Panc1 (cell line): Measurements from ENCODE around the gene MAST3. TPM values are rescaled to one million over a fixed set of nuclear protein-coding genes. Genes with fewer than 3 reads are reported as not detected.

ENCODE experiments used
- ATAC-seq: fragments of 200-7000 bp; cut with Tn5 transposase; 2 replicates; pipeline ENCODE4 v1.9.1; 2020; ENCODE audit warnings: mild to moderate bottlenecking, moderate library complexity
- BruUV-seq: library from RNA; stranded (reverse); fragments of 400-500 nt; replicated peaks from 2 replicates; lab custom pipeline; 2021; lab: Mats Ljungman, UMichigan
- CTCF ChIA-PET: fragments of 300-600 bp; sonication (Branson Sonifier 250); formaldehyde crosslinking; loops from one replicate; lab custom pipeline; 2022; ENCODE audit warnings: antibody characterized with exemption; lab: Charles Lee
- POLR2A ChIA-PET: fragments of 300-600 bp; sonication (Branson Sonifier 250); formaldehyde crosslinking; loops from one replicate; lab custom pipeline; 2022; ENCODE audit warnings: antibody characterized with exemption; lab: Charles Lee
- DNase-seq: peaks from one replicate; pipeline ENCODE4 v3.0.0-alpha.2; 2010; ENCODE audit warnings: low read depth, low spot score
- H3K27ac ChIP-seq: 2 replicates; pipeline ENCODE4 v1.5.1; 2011; ENCODE audit warnings: mild to moderate bottlenecking, low read length, inconsistent platforms
- H3K27me3 ChIP-seq: fragments of 200-500 bp; sonication (Bioruptor generic); 2 replicates; pipeline ENCODE4 v1.6.0; 2014; ENCODE audit warnings: low read length, inconsistent platforms; ENCODE audit not compliant: control insufficient read depth, insufficient read depth
- H3K36me3 ChIP-seq: fragments of 200-500 bp; sonication (Bioruptor generic); 2 replicates; pipeline ENCODE4 v1.5.1; 2014; ENCODE audit warnings: inconsistent platforms, mild to moderate bottlenecking, low read length, moderate library complexity; ENCODE audit not compliant: control insufficient read depth, insufficient read depth
- H3K4me1 ChIP-seq: 2 replicates; pipeline ENCODE4 v1.5.1; 2011; ENCODE audit warnings: inconsistent platforms, mild to moderate bottlenecking, low read length, moderate library complexity; ENCODE audit not compliant: control insufficient read depth, insufficient read depth
- H3K4me3 ChIP-seq, 2 experiments: 2 replicates each; pipeline ENCODE4 v1.5.1; 2011 to 2012; ENCODE audit warnings: low read depth in 2 of 2, low read length in 2 of 2, mild to moderate bottlenecking in 2 of 2, inconsistent platforms in 1 of 2, moderate library complexity in 1 of 2
- H3K9me3 ChIP-seq: fragments of 200-500 bp; sonication (Bioruptor generic); 2 replicates; pipeline ENCODE4 v1.5.1; 2014; ENCODE audit warnings: low read depth, mild to moderate bottlenecking, inconsistent platforms, low read length, moderate library complexity; ENCODE audit not compliant: control insufficient read depth, insufficient read depth
- POLR2AphosphoS5 ChIP-seq: IDR thresholded peaks from 2 replicates; pipeline ENCODE4 v1.6.1; 2012; ENCODE audit warnings: mild to moderate bottlenecking, low read depth, low read length, moderate library complexity
- SIN3A ChIP-seq: IDR thresholded peaks from 2 replicates; pipeline ENCODE4 v1.6.1; 2012; ENCODE audit warnings: low read depth, mild to moderate bottlenecking, low read length, moderate library complexity, borderline replicate concordance; ENCODE audit not compliant: insufficient read depth
- TCF7L2 ChIP-seq: IDR thresholded peaks from 2 replicates; pipeline ENCODE4 v1.6.1; 2011; ENCODE audit warnings: mild to moderate bottlenecking, low read depth, low read length, inconsistent platforms
- in situ Hi-C: cut with HindIII; loops from 2 replicates; pipeline ENCODE4 v1.10.0; 2016; ENCODE audit warnings: low sequenced_read_pairs, low pct_unique_long_range_greater_than_20kb
- intact Hi-C: fragments of 100-400 bp; cut with micrococcal nuclease; formaldehyde crosslinking; loops from one replicate; pipeline ENCODE4 v1.10.0; 2022; ENCODE audit not compliant: unreplicated experiment
- total RNA-seq: library from RNA; stranded (reverse); gene quantifications from one replicate; pipeline ENCODE4 v1.2.1, GENCODE V29; 2021; ENCODE audit not compliant: unreplicated experiment
- TF ChIP-seq, protein P1 (sequence below): fragments of 450-650 bp; IDR thresholded peaks from 2 replicates; pipeline ENCODE4 v1.5.1; 2017; ENCODE audit warnings: mild to moderate bottlenecking
- TF ChIP-seq, protein P2 (sequence below), 2 experiments: IDR thresholded peaks; 2 replicates each; pipeline ENCODE4 v1.6.1; 2011 to 2012; ENCODE audit warnings: low read depth in 2 of 2, control low read depth in 1 of 2, low read length in 1 of 2, mild to moderate bottlenecking in 1 of 2, moderate library complexity in 1 of 2; ENCODE audit not compliant: insufficient read depth in 1 of 2

Gene MAST3
- total RNA-seq, 1 experiment from 2014 or later, result 13.1 TPM

DNA sequence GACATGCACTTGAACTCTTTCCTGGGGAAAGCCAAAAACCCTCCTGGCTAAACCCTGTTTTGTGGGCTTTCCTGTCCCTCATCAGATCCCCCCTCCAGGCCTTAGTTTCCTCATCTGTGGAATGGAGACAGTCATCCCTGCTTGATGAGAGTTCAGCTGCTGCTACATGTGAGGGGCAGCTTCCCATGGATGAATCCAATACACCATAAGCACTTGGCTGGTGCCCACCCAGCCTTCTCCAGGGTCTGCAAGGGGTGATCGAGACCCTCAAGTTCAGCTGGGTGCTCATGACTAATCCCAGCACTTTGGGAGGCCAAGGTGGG, 32.4 kb upstream of the MAST3 start:
- Histone ChIP-seq H3K27ac (no peak overlapping the region), H3K9me3 (no peaks in the 10 kb centered on the region), H3K36me3 (no peaks in the 10 kb centered on the region), H3K4me3 (no peak overlapping the region), H3K4me1 (no peaks in the 10 kb centered on the region), H3K27me3 (no peaks in the 10 kb centered on the region)
- CTCF ChIA-PET, result no interaction called here
- BruUV-seq, result no TSS peak
- intact Hi-C loops (no loop called here), in situ Hi-C loops (no loop called here)
- DNase-seq (no peak), ATAC-seq (no peak)
- POLR2A ChIA-PET, result no interaction called here
- TF ChIP-seq POLR2AphosphoS5 (no peak), TCF7L2 (no peak), SIN3A (no peak)
- TF ChIP-seq, protein P1, sequence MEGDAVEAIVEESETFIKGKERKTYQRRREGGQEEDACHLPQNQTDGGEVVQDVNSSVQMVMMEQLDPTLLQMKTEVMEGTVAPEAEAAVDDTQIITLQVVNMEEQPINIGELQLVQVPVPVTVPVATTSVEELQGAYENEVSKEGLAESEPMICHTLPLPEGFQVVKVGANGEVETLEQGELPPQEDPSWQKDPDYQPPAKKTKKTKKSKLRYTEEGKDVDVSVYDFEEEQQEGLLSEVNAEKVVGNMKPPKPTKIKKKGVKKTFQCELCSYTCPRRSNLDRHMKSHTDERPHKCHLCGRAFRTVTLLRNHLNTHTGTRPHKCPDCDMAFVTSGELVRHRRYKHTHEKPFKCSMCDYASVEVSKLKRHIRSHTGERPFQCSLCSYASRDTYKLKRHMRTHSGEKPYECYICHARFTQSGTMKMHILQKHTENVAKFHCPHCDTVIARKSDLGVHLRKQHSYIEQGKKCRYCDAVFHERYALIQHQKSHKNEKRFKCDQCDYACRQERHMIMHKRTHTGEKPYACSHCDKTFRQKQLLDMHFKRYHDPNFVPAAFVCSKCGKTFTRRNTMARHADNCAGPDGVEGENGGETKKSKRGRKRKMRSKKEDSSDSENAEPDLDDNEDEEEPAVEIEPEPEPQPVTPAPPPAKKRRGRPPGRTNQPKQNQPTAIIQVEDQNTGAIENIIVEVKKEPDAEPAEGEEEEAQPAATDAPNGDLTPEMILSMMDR, result no peak
- TF ChIP-seq, protein P2, sequence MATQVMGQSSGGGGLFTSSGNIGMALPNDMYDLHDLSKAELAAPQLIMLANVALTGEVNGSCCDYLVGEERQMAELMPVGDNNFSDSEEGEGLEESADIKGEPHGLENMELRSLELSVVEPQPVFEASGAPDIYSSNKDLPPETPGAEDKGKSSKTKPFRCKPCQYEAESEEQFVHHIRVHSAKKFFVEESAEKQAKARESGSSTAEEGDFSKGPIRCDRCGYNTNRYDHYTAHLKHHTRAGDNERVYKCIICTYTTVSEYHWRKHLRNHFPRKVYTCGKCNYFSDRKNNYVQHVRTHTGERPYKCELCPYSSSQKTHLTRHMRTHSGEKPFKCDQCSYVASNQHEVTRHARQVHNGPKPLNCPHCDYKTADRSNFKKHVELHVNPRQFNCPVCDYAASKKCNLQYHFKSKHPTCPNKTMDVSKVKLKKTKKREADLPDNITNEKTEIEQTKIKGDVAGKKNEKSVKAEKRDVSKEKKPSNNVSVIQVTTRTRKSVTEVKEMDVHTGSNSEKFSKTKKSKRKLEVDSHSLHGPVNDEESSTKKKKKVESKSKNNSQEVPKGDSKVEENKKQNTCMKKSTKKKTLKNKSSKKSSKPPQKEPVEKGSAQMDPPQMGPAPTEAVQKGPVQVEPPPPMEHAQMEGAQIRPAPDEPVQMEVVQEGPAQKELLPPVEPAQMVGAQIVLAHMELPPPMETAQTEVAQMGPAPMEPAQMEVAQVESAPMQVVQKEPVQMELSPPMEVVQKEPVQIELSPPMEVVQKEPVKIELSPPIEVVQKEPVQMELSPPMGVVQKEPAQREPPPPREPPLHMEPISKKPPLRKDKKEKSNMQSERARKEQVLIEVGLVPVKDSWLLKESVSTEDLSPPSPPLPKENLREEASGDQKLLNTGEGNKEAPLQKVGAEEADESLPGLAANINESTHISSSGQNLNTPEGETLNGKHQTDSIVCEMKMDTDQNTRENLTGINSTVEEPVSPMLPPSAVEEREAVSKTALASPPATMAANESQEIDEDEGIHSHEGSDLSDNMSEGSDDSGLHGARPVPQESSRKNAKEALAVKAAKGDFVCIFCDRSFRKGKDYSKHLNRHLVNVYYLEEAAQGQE (IDR thresholded peaks at IDR 0.05; ENCODE audit: insufficient read depth in 1 of 2, low read depth in 2 of 2, low read length in 1 of 2), result no peak

DNA sequence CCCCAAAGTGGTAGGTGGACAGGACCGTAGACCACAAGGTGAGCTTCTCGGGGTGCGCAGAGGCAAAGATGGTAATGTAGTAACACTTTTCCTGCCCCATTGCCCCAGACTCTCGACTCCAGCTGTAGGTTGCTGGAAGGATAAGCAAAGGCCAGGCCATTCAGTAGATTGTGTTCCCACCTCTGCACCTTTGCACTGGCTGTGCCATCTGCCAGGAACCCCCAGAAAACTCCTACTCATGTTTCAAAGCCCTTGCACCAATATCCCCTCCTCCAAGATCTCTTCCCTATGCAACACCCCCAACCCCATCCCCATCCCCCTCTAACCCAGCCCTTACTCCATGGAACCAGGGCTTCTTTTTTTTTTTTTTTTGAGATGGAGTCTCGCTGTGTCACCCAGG, 29.2 kb upstream of the MAST3 start:
- H3K36me3 ChIP-seq, result no peaks in the 10 kb centered on the region
- H3K4me3 ChIP-seq, result no peak overlapping the region
- intact Hi-C loops (no loop called here), in situ Hi-C loops (no loop called here)
- H3K27ac ChIP-seq, result no peak overlapping the region
- no peak for ATAC-seq
- H3K4me1 ChIP-seq, result no peaks in the 10 kb centered on the region
- H3K9me3 ChIP-seq, result no peaks in the 10 kb centered on the region
- POLR2A ChIA-PET, result no interaction called here
- CTCF ChIA-PET, result no interaction called here
- DNase-seq, result no peak
- no TSS peak for BruUV-seq
- no peaks in the 10 kb centered on the region for H3K27me3 ChIP-seq
- TF ChIP-seq, protein P1, result no peak
- TF ChIP-seq SIN3A, result no peak
- TF ChIP-seq POLR2AphosphoS5, result no peak
- no peak for TF ChIP-seq TCF7L2
- TF ChIP-seq, protein P2 (IDR thresholded peaks at IDR 0.05; ENCODE audit: insufficient read depth in 1 of 2, low read depth in 2 of 2, low read length in 1 of 2), result no peak
